ENCODE measurements around the gene PAK1. TPM values are rescaled to one million over a fixed set of nuclear protein-coding genes. Genes with fewer than 3 reads are reported as not detected.

Gene PAK1
- total RNA-seq, 1 donor from 2014 or later = 83.2 TPM

DNA sequence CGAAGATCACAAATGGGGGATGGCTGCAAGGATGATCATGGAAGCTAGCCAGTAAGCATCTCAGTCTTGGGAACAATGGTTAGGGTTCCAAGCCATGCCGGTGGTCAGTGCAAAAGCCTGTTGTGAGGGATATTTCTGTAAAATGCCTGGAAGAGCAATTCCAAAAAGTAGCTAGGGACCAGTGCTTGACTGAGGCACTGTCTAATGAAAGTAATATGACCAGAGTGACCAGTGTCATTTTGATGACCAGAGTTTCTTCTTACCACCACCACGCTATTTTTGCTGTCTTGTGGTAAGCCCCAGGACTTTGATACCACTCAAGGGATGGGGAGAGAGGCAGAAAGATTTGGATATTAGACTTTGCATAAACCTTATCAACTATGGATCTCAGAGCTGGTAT is 190.8 kb downstream of the PAK1 start:
- Mint-ChIP-seq H3K27ac (no peak overlapping the region), H3K4me1 (peaks cover 11% of the 10 kb centered on the region), H3K36me3 (no peaks in the 10 kb centered on the region), H3K4me3 (no peak overlapping the region), H3K9me3 (peaks cover 11% of the 10 kb centered on the region), H3K27me3 (ENCODE audit: low read depth) (no peaks in the 10 kb centered on the region)
- DNase-seq (ENCODE audit: low spot score in 2 of 2, unreplicated experiment in 2 of 2) = no peak
- TF ChIP-seq, protein P1, sequence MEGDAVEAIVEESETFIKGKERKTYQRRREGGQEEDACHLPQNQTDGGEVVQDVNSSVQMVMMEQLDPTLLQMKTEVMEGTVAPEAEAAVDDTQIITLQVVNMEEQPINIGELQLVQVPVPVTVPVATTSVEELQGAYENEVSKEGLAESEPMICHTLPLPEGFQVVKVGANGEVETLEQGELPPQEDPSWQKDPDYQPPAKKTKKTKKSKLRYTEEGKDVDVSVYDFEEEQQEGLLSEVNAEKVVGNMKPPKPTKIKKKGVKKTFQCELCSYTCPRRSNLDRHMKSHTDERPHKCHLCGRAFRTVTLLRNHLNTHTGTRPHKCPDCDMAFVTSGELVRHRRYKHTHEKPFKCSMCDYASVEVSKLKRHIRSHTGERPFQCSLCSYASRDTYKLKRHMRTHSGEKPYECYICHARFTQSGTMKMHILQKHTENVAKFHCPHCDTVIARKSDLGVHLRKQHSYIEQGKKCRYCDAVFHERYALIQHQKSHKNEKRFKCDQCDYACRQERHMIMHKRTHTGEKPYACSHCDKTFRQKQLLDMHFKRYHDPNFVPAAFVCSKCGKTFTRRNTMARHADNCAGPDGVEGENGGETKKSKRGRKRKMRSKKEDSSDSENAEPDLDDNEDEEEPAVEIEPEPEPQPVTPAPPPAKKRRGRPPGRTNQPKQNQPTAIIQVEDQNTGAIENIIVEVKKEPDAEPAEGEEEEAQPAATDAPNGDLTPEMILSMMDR (IDR thresholded peaks at IDR 0.05; ENCODE audit: unreplicated experiment) = no peak

DNA sequence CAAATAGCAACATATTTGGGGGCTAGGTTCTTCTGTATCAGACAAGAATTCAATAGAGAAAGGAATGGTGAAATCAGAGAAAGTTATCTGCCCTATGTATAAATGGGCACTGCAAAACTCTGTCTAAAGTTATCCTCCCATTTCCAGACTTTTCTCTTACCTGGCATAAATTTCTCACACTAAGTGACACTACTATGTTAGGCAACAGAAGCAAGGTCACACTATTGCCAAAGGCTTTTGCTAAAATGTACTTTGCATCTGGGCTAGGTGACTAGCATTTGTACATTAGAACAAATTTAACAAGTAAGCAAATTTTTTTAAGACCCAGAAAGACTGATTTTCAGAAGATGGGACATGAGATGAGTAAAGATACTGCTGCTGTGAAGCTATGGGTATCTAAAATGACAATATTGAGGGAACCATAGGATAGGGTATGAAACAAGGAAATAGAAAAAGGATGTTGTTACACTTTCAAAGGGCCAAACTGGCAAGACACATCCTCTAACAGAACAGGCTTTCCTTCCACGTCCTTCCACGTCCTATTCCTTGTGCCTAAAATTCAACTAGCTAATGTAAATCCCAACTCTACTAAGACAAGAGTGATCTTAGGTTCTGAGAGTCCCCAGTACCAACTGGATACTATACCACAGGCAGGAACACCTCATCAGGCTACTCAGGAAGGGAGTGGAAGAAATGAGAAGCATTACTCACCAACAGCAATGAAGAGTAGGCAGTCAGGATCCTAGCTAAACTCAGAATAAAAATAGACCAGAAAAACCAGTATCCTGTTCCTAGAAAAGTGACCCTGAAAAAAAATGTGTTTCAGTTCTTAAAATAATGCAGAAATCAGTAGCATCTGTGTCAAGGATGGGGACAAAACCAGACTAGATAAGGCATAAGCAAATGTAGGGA is 195.0 kb downstream of the PAK1 start:
- H3K9me3 Mint-ChIP-seq = peaks cover 11% of the 10 kb centered on the region
- TF ChIP-seq, protein P1 (IDR thresholded peaks at IDR 0.05; ENCODE audit: unreplicated experiment) = no peak
- no peaks in the 10 kb centered on the region for H3K4me1 Mint-ChIP-seq

DNA sequence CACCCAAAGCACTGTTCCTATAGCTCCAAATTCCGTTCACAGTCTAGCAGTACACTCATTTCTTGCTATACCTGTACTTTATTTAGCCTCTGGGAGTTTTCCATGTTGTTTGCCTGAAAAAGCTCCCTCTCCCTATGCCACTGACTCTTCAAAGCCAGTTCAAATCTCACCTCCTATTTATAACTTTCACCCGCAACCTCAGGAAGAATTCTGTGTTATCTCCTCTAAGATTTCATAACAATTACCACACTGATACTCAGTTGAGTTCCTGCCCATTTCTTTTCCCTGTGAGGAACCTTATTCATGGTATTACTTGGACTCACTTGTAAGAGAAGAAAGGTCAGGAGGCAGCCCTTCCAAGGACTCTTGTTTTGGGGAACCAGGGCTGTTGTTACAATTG is 197.6 kb downstream of the PAK1 start:
- Mint-ChIP-seq H3K9me3 (peaks cover 11% of the 10 kb centered on the region), H3K36me3 (no peaks in the 10 kb centered on the region), H3K27me3 (ENCODE audit: low read depth) (peaks cover 3% of the 10 kb centered on the region), H3K4me1 (no peaks in the 10 kb centered on the region), H3K4me3 (no peak overlapping the region), H3K27ac (no peak overlapping the region)
- DNase-seq (ENCODE audit: low spot score in 2 of 2, unreplicated experiment in 2 of 2) = no peak
- TF ChIP-seq, protein P1 (IDR thresholded peaks at IDR 0.05; ENCODE audit: unreplicated experiment) = no peak

More for the DNA sequence above, 195.0 kb downstream of the PAK1 start:
- H3K27ac Mint-ChIP-seq = no peak overlapping the region
- no peak overlapping the region for H3K4me3 Mint-ChIP-seq
- no peak for DNase-seq (ENCODE audit: low spot score in 2 of 2, unreplicated experiment in 2 of 2)
- no peaks in the 10 kb centered on the region for H3K36me3 Mint-ChIP-seq
- H3K27me3 Mint-ChIP-seq (ENCODE audit: low read depth) = no peaks in the 10 kb centered on the region

Other genes starting within 250 kb of the PAK1 start
- not detected in 3 replicates for gene GDPD4, start 172.4 kb downstream of the PAK1 start, total RNA-seq
- gene AQP11, start 115.9 kb upstream of the PAK1 start, total RNA-seq = 1.8 to 1.9 TPM (median 1.9 TPM) in 3 replicates
- gene CLNS1A, start 163.7 kb upstream of the PAK1 start, total RNA-seq = 151 to 167 TPM (median 164 TPM) in 3 replicates

Data from mesothelial cell of epicardium (in vitro differentiated cells).